ENCODE data around the gene UQCRHL. TPM values are rescaled to one million over a fixed set of nuclear protein-coding genes. Genes with fewer than 3 reads are reported as not detected.
"Not testable (repeated sequence)": the region's sequence is repeated elsewhere in the genome, so short reads cannot be mapped to it uniquely, and the experiment has no call there.

The UQCRHL gene
- total RNA-seq, result 1 to 10 TPM; 1.8 to 2.2 TPM

DNA sequence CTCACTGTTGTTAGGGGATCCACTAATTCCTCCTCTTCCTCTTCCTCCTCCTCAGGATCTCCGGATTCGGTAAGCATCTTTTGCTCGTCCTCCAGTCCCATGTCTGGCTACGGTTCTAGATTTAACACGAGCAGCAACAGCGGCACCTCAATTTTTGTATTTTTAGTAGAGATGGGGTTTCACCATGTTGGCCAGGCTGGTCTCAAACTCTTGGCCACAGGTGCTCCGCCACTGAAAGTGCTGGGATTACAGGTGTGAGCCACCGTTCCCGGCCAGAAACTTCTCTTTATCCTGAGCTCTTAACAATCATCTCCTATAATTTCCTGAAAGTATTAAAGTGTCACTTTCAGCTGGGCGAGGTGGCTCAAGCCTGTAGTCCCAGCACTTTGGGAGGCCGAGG, at the start of gene UQCRHL:
Gene UQCRHL (minus strand): TSS at position 101 of the 400 bp plus-strand sequence. CDS start 0 bp downstream, at position 101.
- H3K4me3 Mint-ChIP-seq; ATAC-seq (replicated peaks); H3K9me3 Mint-ChIP-seq; H3K27ac Mint-ChIP-seq; H3K4me1 Mint-ChIP-seq; H3K27me3 Mint-ChIP-seq; H3K36me3 Mint-ChIP-seq (ENCODE audit: low read depth): not testable (repeated sequence)

DNA sequence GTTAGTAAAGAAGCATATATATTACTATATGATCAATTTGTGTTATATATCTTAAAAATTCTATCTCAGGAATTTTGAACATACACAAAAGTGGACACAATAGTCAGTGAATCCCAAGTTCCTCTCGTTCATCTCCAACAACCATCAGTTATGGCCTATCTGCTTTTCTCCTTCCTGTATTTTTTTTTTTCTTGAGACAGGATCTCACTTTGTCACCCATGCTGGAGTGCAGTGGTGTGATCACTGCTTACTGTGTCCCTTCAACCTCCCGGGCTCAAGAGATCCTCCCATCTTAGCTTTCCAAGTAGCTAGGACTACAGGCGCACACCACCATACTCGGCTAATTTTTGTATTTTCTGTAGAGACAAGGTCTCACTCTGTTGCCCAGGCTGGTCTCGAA, 49.4 kb upstream of the UQCRHL start:
- H3K27me3 Mint-ChIP-seq, result no peaks in the 10 kb centered on the region
- ATAC-seq (replicated peaks), result no peak
- no peaks in the 10 kb centered on the region for H3K9me3 Mint-ChIP-seq
- peaks cover 10% of the 10 kb centered on the region for H3K4me1 Mint-ChIP-seq
- peaks cover 12% of the 10 kb centered on the region for H3K36me3 Mint-ChIP-seq (ENCODE audit: low read depth)
- no peak overlapping the region for H3K27ac Mint-ChIP-seq
- H3K4me3 Mint-ChIP-seq, result no peak overlapping the region

DNA sequence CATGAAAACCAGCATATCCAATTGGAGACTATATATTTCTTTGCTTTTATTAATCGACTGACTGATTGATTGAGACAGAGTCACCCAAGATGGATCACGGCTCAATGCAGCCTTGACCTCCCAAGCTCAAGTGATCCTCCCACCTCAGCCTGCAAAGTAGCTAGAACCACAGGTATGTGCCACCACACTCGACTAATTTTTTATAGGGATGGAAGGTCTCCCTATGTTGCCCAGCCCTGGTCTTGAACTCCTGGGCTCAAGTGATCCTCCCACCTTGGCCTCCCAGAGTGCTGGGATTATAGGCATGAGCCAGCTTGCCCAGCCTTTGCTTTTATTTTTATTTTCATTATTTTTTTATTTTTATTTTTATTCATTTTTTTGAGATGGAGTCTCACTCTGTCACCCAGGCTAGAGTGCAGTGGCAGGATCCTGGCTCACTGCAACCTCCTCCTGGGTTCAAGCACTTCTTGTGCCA, 45.4 kb upstream of the UQCRHL start:
- Mint-ChIP-seq H3K27ac (no peak overlapping the region), H3K4me3 (no peak overlapping the region), H3K9me3 (no peaks in the 10 kb centered on the region), H3K27me3 (no peaks in the 10 kb centered on the region), H3K4me1 (peaks cover 15% of the 10 kb centered on the region), H3K36me3 (ENCODE audit: low read depth) (peaks cover 29% of the 10 kb centered on the region)
- ATAC-seq (replicated peaks), result no peak

DNA sequence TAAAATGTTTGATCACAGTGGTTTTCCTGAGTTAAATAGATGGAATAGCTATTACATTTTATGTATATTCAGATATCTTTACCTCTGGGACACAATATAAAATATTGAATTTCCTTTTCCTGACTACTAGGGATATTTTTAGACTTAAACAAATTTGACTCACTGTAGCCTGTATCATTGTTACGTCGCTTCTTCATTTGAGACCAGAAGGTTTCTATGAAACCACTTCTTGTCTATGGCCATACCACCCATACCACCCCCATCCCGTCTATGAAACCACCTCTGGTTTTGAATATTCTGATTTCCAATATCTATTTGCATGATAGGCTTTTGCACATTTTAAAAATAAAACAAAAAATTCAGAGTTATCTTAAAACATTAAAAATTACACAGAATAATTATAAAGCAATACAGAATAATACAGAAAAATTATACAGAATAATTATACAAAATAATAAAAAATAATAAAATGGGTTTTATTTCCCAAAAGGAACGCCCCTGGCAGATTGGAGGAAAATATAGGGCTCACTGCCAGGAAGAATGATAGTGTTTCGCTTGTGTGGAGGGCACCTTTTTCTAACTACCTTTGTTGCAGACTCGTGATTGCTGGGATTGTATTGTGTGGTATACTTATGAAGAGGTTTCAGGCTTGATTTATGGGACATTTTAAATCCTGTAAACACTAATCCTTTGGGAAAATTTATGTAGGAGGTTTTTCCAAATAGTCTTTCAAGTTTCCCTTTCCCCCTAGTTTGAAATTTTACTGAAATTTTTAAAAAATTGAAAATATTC, 44.8 kb upstream of the UQCRHL start:
- Mint-ChIP-seq H3K9me3 (no peaks in the 10 kb centered on the region), H3K36me3 (ENCODE audit: low read depth) (peaks cover 28% of the 10 kb centered on the region), H3K27me3 (no peaks in the 10 kb centered on the region), H3K4me3 (peak overlapping the region; percentile 97), H3K4me1 (peaks cover 15% of the 10 kb centered on the region), H3K27ac (peak overlapping the region; percentile 10)
- no peak for ATAC-seq (replicated peaks)

DNA sequence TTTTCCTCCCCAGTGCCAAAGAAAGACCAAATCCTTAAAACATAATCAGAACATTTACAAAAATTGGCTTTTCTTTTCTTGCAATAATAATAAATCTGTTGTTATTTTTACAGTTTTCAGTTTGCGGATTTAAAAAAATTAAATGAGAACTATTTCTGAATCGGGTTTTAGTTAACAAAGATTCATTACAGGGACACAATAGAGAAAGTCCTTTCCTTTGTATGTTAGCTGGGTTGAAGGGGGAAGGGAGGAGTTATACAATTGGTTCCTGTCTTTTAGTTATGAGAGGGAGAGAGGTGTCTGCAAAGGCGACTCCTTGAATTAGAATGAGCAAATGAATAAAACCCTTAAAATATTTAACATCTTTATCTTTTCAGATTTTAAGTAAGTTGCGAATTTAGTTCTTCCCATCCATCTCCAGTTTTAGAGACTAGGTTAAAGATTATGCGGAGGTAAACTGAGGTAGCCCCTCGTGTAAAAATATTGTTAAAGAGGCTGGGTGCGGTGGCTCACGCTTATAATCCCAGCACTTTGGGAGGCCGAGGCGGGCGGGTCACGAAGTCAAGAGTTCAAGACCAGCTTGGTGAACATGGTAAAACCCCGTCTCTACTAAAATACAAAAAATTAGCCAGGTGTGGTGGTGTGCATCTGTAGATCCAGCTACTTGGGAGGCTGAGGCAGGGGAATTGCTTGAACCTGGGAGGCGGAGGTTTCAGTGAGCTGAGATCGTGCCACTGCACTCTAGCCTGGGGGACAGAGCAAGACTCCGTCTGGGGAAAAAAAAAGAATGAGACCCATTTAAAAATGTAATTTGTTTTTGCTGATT, 44.0 kb upstream of the UQCRHL start:
- ATAC-seq (replicated peaks), result no peak
- Mint-ChIP-seq H3K4me1 (peaks cover 15% of the 10 kb centered on the region), H3K27ac (peak overlapping the region; percentile 10), H3K36me3 (ENCODE audit: low read depth) (peaks cover 23% of the 10 kb centered on the region), H3K27me3 (no peaks in the 10 kb centered on the region), H3K9me3 (no peaks in the 10 kb centered on the region), H3K4me3 (peak overlapping the region; percentile 97)

DNA sequence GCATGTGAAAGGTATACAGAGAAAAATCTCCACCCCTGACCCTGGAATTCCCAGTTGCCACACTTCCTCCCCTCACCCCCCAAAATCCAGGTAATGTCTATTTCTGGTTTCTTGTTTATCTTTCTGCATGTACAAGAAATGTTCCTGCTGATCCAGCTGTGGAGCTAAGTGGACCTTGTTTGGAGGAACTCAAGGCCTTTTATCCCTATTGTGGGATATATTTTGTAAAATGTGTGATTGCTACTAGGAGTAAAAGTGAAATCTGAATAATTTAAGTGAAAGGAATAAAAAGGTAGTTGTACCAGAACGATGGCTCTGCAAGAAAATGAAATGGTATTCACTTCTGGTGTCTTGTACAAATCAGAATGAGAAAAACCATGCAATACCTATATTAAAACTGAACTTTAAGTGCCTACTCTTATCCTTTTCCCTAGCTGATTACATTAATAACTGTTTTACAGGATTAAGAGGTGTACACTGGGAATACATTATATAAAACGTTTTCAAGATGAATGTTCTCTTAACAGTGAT, 43.1 kb upstream of the UQCRHL start:
- no peak for ATAC-seq (replicated peaks)
- Mint-ChIP-seq H3K36me3 (ENCODE audit: low read depth) (peaks cover 23% of the 10 kb centered on the region), H3K27ac (peak overlapping the region; percentile 92), H3K4me1 (peaks cover 15% of the 10 kb centered on the region), H3K9me3 (no peaks in the 10 kb centered on the region), H3K4me3 (peak overlapping the region; percentile 97), H3K27me3 (no peaks in the 10 kb centered on the region)

DNA sequence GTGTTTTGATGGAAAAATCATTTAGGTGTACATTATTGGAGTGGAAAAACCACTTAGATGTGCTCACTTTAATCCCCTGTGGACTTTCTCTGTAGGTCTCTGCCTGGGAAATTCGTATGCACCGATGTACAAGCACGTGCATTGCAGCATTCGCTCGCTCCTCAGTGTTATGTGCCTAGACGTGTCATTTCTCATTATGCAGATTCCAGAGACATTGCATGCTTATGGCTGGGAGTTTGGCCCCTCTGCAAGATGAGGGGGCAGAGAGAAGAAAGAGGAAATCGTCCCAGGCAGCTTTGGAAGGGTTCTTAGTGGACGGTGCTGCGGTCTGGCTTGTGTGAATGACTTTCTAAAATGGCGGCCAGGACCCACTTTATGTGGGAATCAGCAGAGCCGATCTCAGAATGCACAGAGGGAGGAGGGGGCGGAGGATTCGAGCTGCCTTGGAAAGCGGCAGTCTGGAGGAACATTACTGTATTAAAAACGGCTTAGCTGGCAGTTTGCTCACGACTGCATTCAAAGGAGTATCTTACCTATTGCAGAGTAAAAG, 42.4 kb upstream of the UQCRHL start:
- ATAC-seq (replicated peaks), result peak; percentile 16
- Mint-ChIP-seq H3K27me3 (no peaks in the 10 kb centered on the region), H3K4me3 (peak overlapping the region; percentile 97), H3K9me3 (no peaks in the 10 kb centered on the region), H3K36me3 (ENCODE audit: low read depth) (peaks cover 21% of the 10 kb centered on the region), H3K27ac (peak overlapping the region; percentile 92), H3K4me1 (peaks cover 20% of the 10 kb centered on the region)

DNA sequence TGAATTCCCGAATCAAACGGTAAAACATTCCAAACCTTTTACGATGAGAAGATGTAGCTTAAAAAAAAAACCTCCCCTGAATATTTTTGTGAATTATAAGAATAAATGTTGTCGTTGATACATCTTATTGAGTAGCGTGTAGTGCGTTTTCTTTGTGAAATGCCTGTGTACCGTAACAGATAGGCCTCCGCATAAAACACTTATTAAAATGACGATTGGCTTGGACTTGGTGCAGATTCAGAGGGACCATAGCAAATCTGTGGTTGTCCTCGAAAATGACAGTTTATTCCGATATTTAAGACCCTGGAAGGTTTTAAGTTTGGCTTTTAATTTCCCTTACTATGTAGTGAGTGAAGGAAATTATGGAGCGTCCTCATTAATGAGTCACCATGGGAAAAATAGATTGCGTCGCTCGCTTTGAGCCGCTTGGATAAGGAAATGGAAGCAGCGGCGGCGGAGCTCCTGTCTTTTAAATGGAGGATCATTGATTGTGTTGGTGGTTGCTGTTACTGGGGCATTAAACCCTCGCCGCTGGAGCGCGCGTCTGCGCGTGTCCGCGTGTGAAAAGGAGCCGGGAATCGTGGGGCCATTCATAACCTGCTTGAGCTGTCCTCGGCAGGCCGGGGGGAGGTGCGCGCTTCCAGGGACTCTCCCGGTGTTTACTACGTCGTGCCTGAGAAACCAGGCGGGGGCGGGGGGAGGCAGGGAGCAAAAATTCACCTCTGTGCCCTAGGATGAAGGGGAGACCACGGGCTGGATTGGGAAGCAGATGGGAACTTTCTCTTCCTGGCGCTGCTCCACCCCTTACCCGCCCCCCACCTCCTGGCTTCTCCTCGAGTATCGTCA, 41.7 kb upstream of the UQCRHL start:
- H3K4me1 Mint-ChIP-seq, result peaks cover 20% of the 10 kb centered on the region
- peaks cover 17% of the 10 kb centered on the region for H3K36me3 Mint-ChIP-seq (ENCODE audit: low read depth)
- no peaks in the 10 kb centered on the region for H3K9me3 Mint-ChIP-seq
- no peaks in the 10 kb centered on the region for H3K27me3 Mint-ChIP-seq
- peak overlapping the region; percentile 97 for H3K4me3 Mint-ChIP-seq
- H3K27ac Mint-ChIP-seq, result peak overlapping the region; percentile 92
- ATAC-seq (replicated peaks), result peak; percentile 26

DNA sequence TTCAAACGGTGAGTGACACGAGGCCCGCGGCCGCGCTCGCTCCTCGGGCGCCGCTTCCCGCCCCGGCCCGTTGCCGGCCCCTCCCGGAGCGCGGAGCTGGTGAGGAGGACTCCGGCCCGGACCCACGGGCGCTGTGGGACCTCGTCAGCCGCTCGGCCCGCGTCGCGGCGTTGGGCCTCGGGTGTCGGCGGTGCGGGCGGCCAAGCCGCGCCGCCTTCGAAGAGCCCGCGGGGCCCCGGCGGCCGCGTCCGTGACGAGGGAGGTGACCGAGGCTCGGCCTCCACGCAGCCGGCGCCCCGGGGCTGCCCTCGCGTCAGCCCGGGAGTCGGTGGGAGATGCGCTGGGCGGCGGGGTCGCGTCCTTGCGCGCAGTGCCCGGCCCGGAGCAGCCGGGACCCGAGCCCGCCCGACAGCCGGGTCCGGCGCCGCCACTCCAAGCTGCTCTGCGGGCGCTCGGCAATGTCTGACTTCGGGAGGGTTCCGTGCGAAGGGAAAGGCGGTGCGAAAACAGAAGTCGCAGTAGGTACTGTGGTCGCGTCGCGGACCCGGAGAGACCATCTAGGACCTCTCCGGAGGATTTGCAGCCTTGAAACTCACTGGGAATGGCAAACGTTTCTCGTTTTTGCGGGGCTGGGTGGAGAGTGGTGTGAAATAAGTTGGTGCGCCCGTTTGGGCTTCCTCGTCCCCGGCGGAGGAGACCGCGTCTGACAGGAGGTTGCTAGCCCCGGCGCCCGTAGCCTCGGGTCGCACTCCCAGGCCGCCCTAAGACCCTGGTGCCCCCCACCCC, 40.9 kb upstream of the UQCRHL start:
- Mint-ChIP-seq H3K27me3 (no peaks in the 10 kb centered on the region), H3K4me1 (peaks cover 20% of the 10 kb centered on the region), H3K27ac (peak overlapping the region; percentile 92), H3K9me3 (no peaks in the 10 kb centered on the region), H3K36me3 (ENCODE audit: low read depth) (peaks cover 17% of the 10 kb centered on the region), H3K4me3 (peak overlapping the region; percentile 97)
- peak; percentile 6 for ATAC-seq (replicated peaks)

DNA sequence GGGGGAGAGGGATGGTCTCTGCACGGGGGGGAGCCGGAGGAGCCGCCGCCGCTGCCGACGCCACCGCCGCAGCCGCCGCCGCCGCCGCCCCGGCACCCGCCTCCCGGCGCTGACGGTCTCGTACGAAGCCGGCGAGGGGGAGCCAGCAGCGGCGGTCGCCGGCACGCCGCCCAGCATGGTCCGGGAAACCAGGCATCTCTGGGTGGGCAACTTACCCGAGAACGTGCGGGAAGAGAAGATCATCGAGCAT, 40.4 kb upstream of the UQCRHL start:
- H3K9me3 Mint-ChIP-seq, result no peaks in the 10 kb centered on the region
- H3K4me1 Mint-ChIP-seq, result peaks cover 20% of the 10 kb centered on the region
- H3K36me3 Mint-ChIP-seq (ENCODE audit: low read depth), result peaks cover 17% of the 10 kb centered on the region
- H3K27ac Mint-ChIP-seq, result no peak overlapping the region
- ATAC-seq (replicated peaks), result no peak
- H3K27me3 Mint-ChIP-seq, result no peaks in the 10 kb centered on the region
- peak overlapping the region; percentile 84 for H3K4me3 Mint-ChIP-seq

DNA sequence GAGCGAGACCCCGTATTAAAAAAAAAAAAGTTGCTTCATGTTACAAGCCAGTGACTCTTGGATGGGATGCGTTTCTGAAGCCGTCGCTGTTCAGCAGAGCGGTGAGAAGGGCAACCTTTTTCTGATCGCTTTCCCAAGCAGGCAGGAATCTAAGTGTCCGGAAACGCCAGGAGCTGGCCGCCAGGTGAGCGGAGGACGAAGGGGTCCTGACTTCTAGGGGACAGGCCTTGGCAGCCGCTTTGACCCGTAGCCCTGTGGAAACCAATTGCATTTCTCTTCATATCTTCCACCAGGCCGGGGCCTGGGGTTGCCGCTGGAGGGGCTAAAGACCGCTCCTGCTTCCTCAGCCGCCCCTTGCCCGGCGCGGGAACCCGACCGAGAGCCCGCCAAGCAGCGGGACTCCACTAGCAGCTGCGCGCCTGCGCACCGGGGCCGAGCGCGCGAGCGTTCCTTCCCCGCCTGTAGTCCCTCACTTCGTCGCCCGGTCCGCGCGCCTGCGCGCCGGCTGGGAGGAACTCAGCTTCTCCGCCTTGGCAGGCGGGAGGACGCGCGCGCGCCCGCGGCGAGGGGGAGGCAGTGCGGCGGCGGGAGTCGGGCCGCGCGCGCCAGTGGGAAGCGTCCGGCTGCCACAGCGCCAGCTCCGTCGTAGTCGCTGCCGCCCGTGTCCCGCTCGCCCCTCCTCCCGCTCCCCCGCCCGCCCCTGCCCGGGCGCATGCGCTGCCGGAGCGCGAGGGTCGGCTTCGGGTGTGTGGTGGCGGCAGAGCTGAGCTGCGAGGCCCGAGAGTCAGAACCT, 39.8 kb upstream of the UQCRHL start, which contains the start of gene SPEN:
Gene SPEN (plus strand): TSS at position 608 of the 793 bp plus-strand sequence. CDS start 361 bp downstream, outside the sequence.
- Mint-ChIP-seq H3K27me3 (no peaks in the 10 kb centered on the region), H3K9me3 (no peaks in the 10 kb centered on the region), H3K36me3 (ENCODE audit: low read depth) (peaks cover 17% of the 10 kb centered on the region), H3K4me1 (peaks cover 20% of the 10 kb centered on the region), H3K4me3 (peak within 1 kb of the TSS; percentile 97), H3K27ac (peak within 1 kb of the TSS; percentile 92)
- peak; percentile 88 for ATAC-seq (replicated peaks)

DNA sequence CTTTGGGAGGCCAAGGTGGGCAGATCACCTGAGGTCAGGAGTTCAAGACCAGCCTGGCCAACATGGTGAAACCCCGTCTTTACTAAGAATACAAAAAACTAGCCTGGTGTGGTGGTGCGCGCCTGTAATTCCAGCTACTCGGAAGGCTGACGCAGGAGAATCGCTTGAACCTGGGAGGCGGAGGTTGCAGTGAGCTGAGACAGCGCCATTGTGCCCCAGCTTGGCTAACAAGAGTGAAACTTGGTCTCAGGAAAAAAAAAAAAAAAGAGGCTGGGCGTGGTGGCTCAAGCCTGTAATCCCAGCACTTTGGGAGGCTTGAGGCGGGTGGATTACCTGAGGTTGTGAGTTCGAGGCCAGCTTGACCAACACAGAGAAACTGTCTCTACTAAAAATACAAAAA, 38.6 kb upstream of the UQCRHL start:
- not testable (repeated sequence) for H3K27ac Mint-ChIP-seq; H3K9me3 Mint-ChIP-seq; H3K27me3 Mint-ChIP-seq; ATAC-seq (replicated peaks)
- Mint-ChIP-seq H3K4me1 (peaks cover 15% of the 10 kb centered on the region), H3K36me3 (ENCODE audit: low read depth) (peaks cover 17% of the 10 kb centered on the region), H3K4me3 (peak overlapping the region; percentile 84)

All from activated T-helper 17 cell treated with anti-CD3 and anti-CD28 coated beads, Interleukin-2, amount 50 U/mL, for 72 hours (primary cell).